Measurements from ENCODE around the gene WBP11. TPM values are rescaled to one million over a fixed set of nuclear protein-coding genes. Genes with fewer than 3 reads are reported as not detected.
A peak's percentile ranks its signal among the peaks of the same experiment; 100 is the strongest.

Gene WBP11
- total RNA-seq, 4 donors from 2014 or later = 16.0 to 21.4 (median 18.2) TPM

GRCh38 chr12:14846876-14847580 is 43.8 kb upstream of the WBP11 start:
- H3K4me3 ChIP-seq = no peak overlapping the region
- no peak overlapping the region for H3K27ac ChIP-seq
- H3K27me3 ChIP-seq = no peaks in the 10 kb centered on the region
- H3K4me1 ChIP-seq = peaks cover 0 to 42% (median 20%) of the 10 kb centered on the region in 3 donors
- whole genome bisulfite sequencing, 2 donors = 60 to 72% methylated on average over 4 of the region's 4 CpGs
- TF ChIP-seq, protein P1, sequence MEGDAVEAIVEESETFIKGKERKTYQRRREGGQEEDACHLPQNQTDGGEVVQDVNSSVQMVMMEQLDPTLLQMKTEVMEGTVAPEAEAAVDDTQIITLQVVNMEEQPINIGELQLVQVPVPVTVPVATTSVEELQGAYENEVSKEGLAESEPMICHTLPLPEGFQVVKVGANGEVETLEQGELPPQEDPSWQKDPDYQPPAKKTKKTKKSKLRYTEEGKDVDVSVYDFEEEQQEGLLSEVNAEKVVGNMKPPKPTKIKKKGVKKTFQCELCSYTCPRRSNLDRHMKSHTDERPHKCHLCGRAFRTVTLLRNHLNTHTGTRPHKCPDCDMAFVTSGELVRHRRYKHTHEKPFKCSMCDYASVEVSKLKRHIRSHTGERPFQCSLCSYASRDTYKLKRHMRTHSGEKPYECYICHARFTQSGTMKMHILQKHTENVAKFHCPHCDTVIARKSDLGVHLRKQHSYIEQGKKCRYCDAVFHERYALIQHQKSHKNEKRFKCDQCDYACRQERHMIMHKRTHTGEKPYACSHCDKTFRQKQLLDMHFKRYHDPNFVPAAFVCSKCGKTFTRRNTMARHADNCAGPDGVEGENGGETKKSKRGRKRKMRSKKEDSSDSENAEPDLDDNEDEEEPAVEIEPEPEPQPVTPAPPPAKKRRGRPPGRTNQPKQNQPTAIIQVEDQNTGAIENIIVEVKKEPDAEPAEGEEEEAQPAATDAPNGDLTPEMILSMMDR (IDR thresholded peaks at IDR 0.05) = no peak
- TF ChIP-seq POLR2A (IDR thresholded peaks at IDR 0.05) = no peak
- no peaks in the 10 kb centered on the region for H3K36me3 ChIP-seq
- intact Hi-C loops (cut with DNase I) = loop anchor here (5.0 kb wide), 2 partner anchors 150 to 375 kb away; partner anchors contain the start of gene RERG
- no peaks in the 10 kb centered on the region for H3K9me3 ChIP-seq
- no peak for DNase-seq

DNA sequence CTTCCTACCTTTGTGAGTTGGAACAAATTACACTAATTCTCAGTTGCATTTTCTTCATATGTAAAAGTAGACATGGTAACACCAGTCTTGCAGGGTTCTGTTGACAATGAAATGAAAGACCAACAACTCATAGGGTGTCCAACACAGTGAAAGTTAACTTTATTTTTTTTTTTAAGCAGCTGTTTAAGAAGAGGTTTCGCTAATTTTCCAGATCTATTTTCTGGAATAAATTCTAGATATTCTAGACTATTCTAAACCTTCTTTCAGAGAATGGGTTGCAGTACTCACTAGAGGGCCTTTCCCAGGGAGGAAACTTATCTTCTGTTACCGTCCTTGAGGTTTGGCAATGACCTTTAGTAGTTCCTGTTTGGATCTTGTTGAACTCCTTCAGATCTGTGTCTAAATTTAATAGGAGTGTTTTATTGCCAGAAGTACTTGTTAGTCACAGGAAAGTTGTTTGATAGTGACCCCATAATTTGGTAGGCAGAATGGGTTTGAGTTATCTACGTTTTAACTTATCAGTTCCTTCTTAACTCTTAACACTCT is 42.8 kb upstream of the WBP11 start:
- peaks cover 0 to 51% (median 25%) of the 10 kb centered on the region in 3 donors for H3K4me1 ChIP-seq
- TF ChIP-seq, protein P1 (IDR thresholded peaks at IDR 0.05) = no peak
- TF ChIP-seq POLR2A (IDR thresholded peaks at IDR 0.05) = no peak
- no peaks in the 10 kb centered on the region for H3K9me3 ChIP-seq
- DNase-seq = no peak
- H3K4me3 ChIP-seq = no peak overlapping the region
- no peaks in the 10 kb centered on the region for H3K27me3 ChIP-seq
- 50 to 51% methylated on average over 3 of the region's 3 CpGs for WGBS, 2 donors
- no peaks in the 10 kb centered on the region for H3K36me3 ChIP-seq
- intact Hi-C loops (cut with DNase I) = loop anchor here (5.0 kb wide), 2 partner anchors 151 to 376 kb away; partner anchors contain the start of gene RERG
- H3K27ac ChIP-seq = peak overlapping the region in 2 of 4 donors; percentile 1 to 10

DNA sequence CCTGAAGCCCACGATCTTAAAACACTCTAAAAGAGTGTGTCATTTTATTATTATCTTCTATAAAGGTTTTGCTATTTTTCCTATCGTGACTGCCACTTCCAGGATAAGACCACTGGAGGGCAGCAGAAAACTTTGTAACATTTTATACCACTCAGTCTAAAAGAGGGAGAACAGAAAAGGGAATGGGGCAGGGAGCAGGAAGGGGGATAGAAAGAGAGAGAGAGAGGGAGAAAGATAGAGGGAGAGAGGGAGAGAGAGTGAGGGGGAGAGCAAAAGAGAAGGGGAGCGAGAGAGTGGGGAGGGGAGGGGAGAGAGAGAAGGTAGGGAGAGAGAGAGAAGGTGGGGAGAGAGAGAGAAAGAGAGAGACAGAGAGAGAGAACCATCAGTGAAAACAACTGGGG is 42.1 kb upstream of the WBP11 start:
- 5 to 12% methylated on average over 3 of the region's 3 CpGs for WGBS, 2 donors
- Histone ChIP-seq H3K9me3 (no peaks in the 10 kb centered on the region), H3K27ac (peak overlapping the region in 1 of 4 donors; percentile 1), H3K4me3 (no peak overlapping the region), H3K36me3 (no peaks in the 10 kb centered on the region), H3K4me1 (peaks cover 0 to 46% (median 29%) of the 10 kb centered on the region in 3 donors), H3K27me3 (no peaks in the 10 kb centered on the region)
- no peak for DNase-seq
- intact Hi-C loops (cut with DNase I) = loop anchor here (5.0 kb wide), 2 partner anchors 152 to 377 kb away; partner anchors contain the start of gene RERG
- TF ChIP-seq POLR2A (IDR thresholded peaks at IDR 0.05) = no peak
- TF ChIP-seq, protein P1 (IDR thresholded peaks at IDR 0.05) = peak; percentile 52 to 87 (median 78)

GRCh38 chr12:14844401-14844800 is 41.1 kb upstream of the WBP11 start:
- Histone ChIP-seq H3K9me3 (no peaks in the 10 kb centered on the region), H3K27ac (no peak overlapping the region), H3K4me1 (peaks cover 0 to 41% (median 29%) of the 10 kb centered on the region in 3 donors), H3K4me3 (no peak overlapping the region), H3K27me3 (no peaks in the 10 kb centered on the region), H3K36me3 (no peaks in the 10 kb centered on the region)
- intact Hi-C loops (cut with DNase I) = no loop called here
- TF ChIP-seq, protein P1 (IDR thresholded peaks at IDR 0.05) = no peak
- TF ChIP-seq POLR2A (IDR thresholded peaks at IDR 0.05) = no peak
- DNase-seq = no peak

DNA sequence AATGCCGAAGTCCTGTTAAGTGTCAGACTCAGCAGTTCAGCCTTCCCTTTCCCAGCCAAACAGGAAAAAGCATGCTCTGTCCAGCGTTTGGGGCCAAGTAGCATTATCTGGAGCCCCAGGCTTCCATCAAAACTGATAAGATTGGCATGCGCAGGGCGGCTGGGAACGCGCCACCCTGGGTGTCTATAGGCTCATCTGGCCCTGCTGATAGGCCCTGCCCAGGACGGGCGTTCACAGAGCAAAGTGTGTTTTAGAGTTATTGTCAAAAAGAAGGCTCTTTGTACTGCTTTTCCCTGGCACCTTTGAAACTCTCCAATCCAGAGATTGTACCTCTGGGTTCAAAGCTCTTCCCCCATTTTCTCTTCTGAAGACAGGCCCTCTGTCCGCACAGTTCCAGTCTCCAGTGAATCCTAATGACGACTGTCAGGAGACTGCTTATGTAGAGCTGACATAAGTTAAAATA is 40.2 kb upstream of the WBP11 start, which contains the start of gene ART4:
TSS of gene ART4 (minus strand) at position 102 of the 463 bp plus-strand sequence. CDS start 413 bp downstream, outside the sequence.
- TF ChIP-seq, protein P1 (IDR thresholded peaks at IDR 0.05) = no peak
- TF ChIP-seq POLR2A (IDR thresholded peaks at IDR 0.05) = no peak
- Histone ChIP-seq H3K9me3 (no peaks in the 10 kb centered on the region), H3K4me1 (peaks cover 0 to 41% (median 29%) of the 10 kb centered on the region in 3 donors), H3K27me3 (no peaks in the 10 kb centered on the region), H3K36me3 (no peaks in the 10 kb centered on the region), H3K27ac (peak within 1 kb of the TSS in 3 of 4 donors; percentile 40 to 76 (median 44)), H3K4me3 (no peak within 1 kb of the TSS)
- no peak for DNase-seq
- whole genome bisulfite sequencing, 2 donors = 78 to 82% methylated on average over 10 of the region's 10 CpGs
- intact Hi-C loops (cut with DNase I) = no loop called here
